Tibial nerve (tissue), 4 donors: ENCODE data around the gene EML6.

Source experiments
- EP300 ChIP-seq, 2 donors: sonication (generic); formaldehyde crosslinking; IDR thresholded peaks; one replicate each; pipeline ENCODE4 v1.6.1; 2017; ENCODE audit warnings: antibody characterized with exemption in 2 of 2, mild to moderate bottlenecking in 1 of 2
- POLR2A ChIP-seq, 2 donors: fragments of 450-650 bp; IDR thresholded peaks; one replicate each; pipeline ENCODE4 v1.6.1; 2017; ENCODE audit warnings: antibody characterized with exemption in 2 of 2, mild to moderate bottlenecking in 2 of 2, moderate library complexity in 2 of 2
- TF ChIP-seq, protein P1 (sequence below), 5 experiments: fragments of 200-600 bp in 3 of 5; fragments of 450-650 bp in 2 of 5; sonication (generic) in 3 of 5; IDR thresholded peaks; one replicate each; pipeline ENCODE4 v1.5.1; 2016 to 2019; ENCODE audit warnings: antibody characterized with exemption in 5 of 5, mild to moderate bottlenecking in 3 of 5, moderate library complexity in 2 of 5

DNA sequence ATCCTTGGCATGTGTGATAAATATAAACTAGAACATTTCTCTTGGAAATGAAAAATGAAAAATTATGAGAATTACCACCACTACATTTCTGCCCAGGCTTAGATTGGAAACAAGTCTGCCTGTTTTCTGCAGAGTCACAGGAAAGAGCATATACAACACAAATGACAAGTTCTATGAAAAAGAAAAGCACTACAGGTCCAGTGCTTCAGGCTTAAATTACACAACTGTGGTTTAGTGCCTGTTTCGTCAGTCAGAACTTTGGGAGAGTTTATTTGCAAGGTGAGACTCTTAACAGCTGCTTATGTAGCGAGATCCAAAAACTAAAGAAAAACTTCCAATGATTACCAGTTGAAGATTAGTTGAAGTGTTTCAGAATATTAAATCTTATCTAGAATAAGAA is 257.9 kb downstream of the EML6 start:
- TF ChIP-seq, protein P1, sequence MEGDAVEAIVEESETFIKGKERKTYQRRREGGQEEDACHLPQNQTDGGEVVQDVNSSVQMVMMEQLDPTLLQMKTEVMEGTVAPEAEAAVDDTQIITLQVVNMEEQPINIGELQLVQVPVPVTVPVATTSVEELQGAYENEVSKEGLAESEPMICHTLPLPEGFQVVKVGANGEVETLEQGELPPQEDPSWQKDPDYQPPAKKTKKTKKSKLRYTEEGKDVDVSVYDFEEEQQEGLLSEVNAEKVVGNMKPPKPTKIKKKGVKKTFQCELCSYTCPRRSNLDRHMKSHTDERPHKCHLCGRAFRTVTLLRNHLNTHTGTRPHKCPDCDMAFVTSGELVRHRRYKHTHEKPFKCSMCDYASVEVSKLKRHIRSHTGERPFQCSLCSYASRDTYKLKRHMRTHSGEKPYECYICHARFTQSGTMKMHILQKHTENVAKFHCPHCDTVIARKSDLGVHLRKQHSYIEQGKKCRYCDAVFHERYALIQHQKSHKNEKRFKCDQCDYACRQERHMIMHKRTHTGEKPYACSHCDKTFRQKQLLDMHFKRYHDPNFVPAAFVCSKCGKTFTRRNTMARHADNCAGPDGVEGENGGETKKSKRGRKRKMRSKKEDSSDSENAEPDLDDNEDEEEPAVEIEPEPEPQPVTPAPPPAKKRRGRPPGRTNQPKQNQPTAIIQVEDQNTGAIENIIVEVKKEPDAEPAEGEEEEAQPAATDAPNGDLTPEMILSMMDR (IDR thresholded peaks at IDR 0.05) = no peak
- TF ChIP-seq POLR2A (IDR thresholded peaks at IDR 0.05) = no peak
- TF ChIP-seq EP300 (IDR thresholded peaks at IDR 0.05) = no peak
